A549 (cell line): Measurements from ENCODE around the gene ZNF394. TPM values are rescaled to one million over a fixed set of nuclear protein-coding genes. Genes with fewer than 3 reads are reported as not detected.

Experiments used
- ATAC-seq, 2 experiments: fragments of 200-7000 bp in 1 of 2; fragments of >200 bp in 1 of 2; cut with Nextera tagmentation in 1 of 2; cut with Tn5 transposase in 1 of 2; 3 replicates each; pipeline versions ENCODE4 v1.8.0 to v1.9.1; 2018 to 2020; ENCODE audit warnings: mild to moderate bottlenecking in 1 of 2, moderate library complexity in 1 of 2
- CTCF ChIA-PET: fragments of 300-600 bp; sonication (Branson Sonifier 250); formaldehyde crosslinking; extraction: SDS; loops from one replicate; lab custom pipeline; 2021; ENCODE audit warnings: antibody characterized with exemption, inconsistent platforms; lab: Yijun Ruan, JAX
- POLR2A ChIA-PET: fragments of 350-600 bp; formaldehyde crosslinking; extraction: SDS; loops from one replicate; lab custom pipeline; 2021; ENCODE audit warnings: antibody characterized with exemption, inconsistent platforms; lab: Yijun Ruan, JAX
- DNase-seq, 2 experiments: peaks; one replicate each; pipeline versions ENCODE4 v3.0.0 to v3.0.0-alpha.2; 2011 to 2016; ENCODE audit warnings: low read depth in 1 of 2, low spot score in 1 of 2
- FAIRE-seq: peaks from 2 replicates; lab custom pipeline; 2011; peaks lifted over from hg19 to GRCh38; lab: Jason Lieb, UNC
- H3K27ac ChIP-seq, 2 experiments: fragments of >200 bp; sonication (Bioruptor Twin); formaldehyde crosslinking; 3 replicates each; pipeline ENCODE4 v1.5.1; 2016 to 2017
- H3K4me1 ChIP-seq: fragments of >200 bp; sonication (Bioruptor Twin); formaldehyde crosslinking; 3 replicates; pipeline ENCODE4 v1.6.1; 2016
- H3K4me2 ChIP-seq: fragments of >200 bp; sonication (Bioruptor Twin); formaldehyde crosslinking; 3 replicates; pipeline ENCODE4 v1.6.1; 2016
- H3K4me3 ChIP-seq: fragments of >200 bp; sonication (Bioruptor Twin); formaldehyde crosslinking; 3 replicates; pipeline ENCODE4 v1.5.1; 2016
- H3K9me3 ChIP-seq: fragments of >200 bp; sonication (Bioruptor Twin); formaldehyde crosslinking; 3 replicates; pipeline ENCODE4 v1.6.1; 2016
- BCL3 ChIP-seq: fragments of >200 bp; sonication (Bioruptor Twin); formaldehyde crosslinking; IDR thresholded peaks from 3 replicates; pipeline ENCODE4 v1.6.1; 2016
- BHLHE40 ChIP-seq: IDR thresholded peaks from 2 replicates; pipeline ENCODE4 v1.6.1; 2012; ENCODE audit warnings: low read depth, low read length, inconsistent platforms
- CBX2 ChIP-seq: fragments of 200-600 bp; sonication (generic); IDR thresholded peaks from 2 replicates; pipeline ENCODE4 v1.6.1; 2016; ENCODE audit warnings: low read depth, mild to moderate bottlenecking, borderline replicate concordance
- CHD2 ChIP-seq: fragments of 150-350 bp; IDR thresholded peaks from 2 replicates; pipeline ENCODE4 v1.6.1; 2014; ENCODE audit warnings: low read length; ENCODE audit not compliant: partially characterized antibody
- CTCF ChIP-seq: fragments of >200 bp; sonication (Bioruptor Twin); formaldehyde crosslinking; IDR thresholded peaks from 3 replicates; pipeline ENCODE4 v1.5.1; 2016
- E2F6 ChIP-seq: IDR thresholded peaks from 2 replicates; pipeline ENCODE4 v1.6.1; 2012; ENCODE audit warnings: low read depth, borderline replicate concordance
- EHMT2 ChIP-seq: fragments of 200-600 bp; sonication (generic); IDR thresholded peaks from 2 replicates; pipeline ENCODE4 v1.6.1; 2016; ENCODE audit warnings: antibody characterized with exemption, low read depth, mild to moderate bottlenecking, moderate library complexity
- EP300 ChIP-seq, 2 experiments: fragments of >200 bp; sonication (Bioruptor Twin); formaldehyde crosslinking; IDR thresholded peaks; 2 replicates in 1 of 2; 3 replicates in 1 of 2; pipeline ENCODE4 v1.6.1; 2016 to 2017
- FOSB ChIP-seq: fragments of 250-450 bp; sonication (Bioruptor Pico); IDR thresholded peaks from 2 replicates; pipeline ENCODE4 v1.5.0; 2020; ENCODE audit warnings: mild to moderate bottlenecking, moderate library complexity
- FOXS1 ChIP-seq: fragments of 250-450 bp; sonication (Bioruptor Pico); IDR thresholded peaks from 2 replicates; pipeline ENCODE4 v1.5.0; 2020; ENCODE audit warnings: mild to moderate bottlenecking, moderate library complexity
- HES2 ChIP-seq: fragments of >200 bp; sonication (Bioruptor Twin); formaldehyde crosslinking; IDR thresholded peaks from 2 replicates; pipeline ENCODE4 v1.6.1; 2016
- HMGXB4 ChIP-seq: fragments of 250-450 bp; sonication (Bioruptor Pico); IDR thresholded peaks from 2 replicates; pipeline ENCODE4 v1.5.0; 2021; ENCODE audit warnings: mild to moderate bottlenecking, moderate library complexity, borderline replicate concordance
- HOXA7 ChIP-seq: fragments of 250-450 bp; sonication (Bioruptor Pico); IDR thresholded peaks from 2 replicates; pipeline ENCODE4 v1.5.0; 2020; ENCODE audit warnings: mild to moderate bottlenecking, moderate library complexity
- HOXB13 ChIP-seq: fragments of 250-450 bp; sonication (Bioruptor Pico); IDR thresholded peaks from 2 replicates; pipeline ENCODE4 v1.5.0; 2020; ENCODE audit warnings: low read depth, mild to moderate bottlenecking, moderate library complexity
- JUN ChIP-seq, 2 experiments: fragments of >200 bp; sonication (Bioruptor Twin); formaldehyde crosslinking; IDR thresholded peaks; 2 replicates in 1 of 2; 3 replicates in 1 of 2; pipeline ENCODE4 v1.6.1; 2016 to 2017
- MAZ ChIP-seq: fragments of 150-350 bp; IDR thresholded peaks from 2 replicates; pipeline ENCODE4 v1.6.1; 2014; ENCODE audit warnings: antibody characterized with exemption, low read depth, low read length, borderline replicate concordance
- NFE2L2 ChIP-seq: fragments of 150-350 bp; conservative IDR thresholded peaks from 2 replicates; pipeline ENCODE4 v1.6.1; 2014; ENCODE audit warnings: low read length
- NR3C1 ChIP-seq: fragments of >200 bp; sonication (Bioruptor Twin); formaldehyde crosslinking; IDR thresholded peaks from 3 replicates; pipeline ENCODE4 v1.6.1; 2017
- RARB ChIP-seq: fragments of 250-450 bp; sonication (Bioruptor Pico); IDR thresholded peaks from 2 replicates; pipeline ENCODE4 v1.8.0; 2021; ENCODE audit warnings: mild to moderate bottlenecking, moderate library complexity
- REST ChIP-seq: fragments of 200-600 bp; sonication (generic); IDR thresholded peaks from 2 replicates; pipeline ENCODE4 v1.6.1; 2016; ENCODE audit warnings: antibody characterized with exemption, mild to moderate bottlenecking, moderate library complexity
- SMC3 ChIP-seq: fragments of >200 bp; sonication (Bioruptor Twin); formaldehyde crosslinking; IDR thresholded peaks from 3 replicates; pipeline ENCODE4 v1.6.1; 2018; ENCODE audit warnings: inconsistent platforms
- TP53 ChIP-seq: fragments of 250-450 bp; sonication (Bioruptor Pico); IDR thresholded peaks from 2 replicates; pipeline ENCODE4 v1.5.0; 2021; ENCODE audit warnings: mild to moderate bottlenecking, moderate library complexity
- USF2 ChIP-seq: fragments of 450-650 bp; IDR thresholded peaks from 2 replicates; pipeline ENCODE4 v1.6.1; 2014; ENCODE audit warnings: antibody characterized with exemption
- ZC3H11A ChIP-seq: fragments of 450-650 bp; IDR thresholded peaks from 2 replicates; pipeline ENCODE4 v1.6.1; 2014; ENCODE audit warnings: antibody characterized with exemption, mild to moderate bottlenecking
- WGBS: methylation state at CpG from one replicate; pipeline ENCODE4 v1.1.6; 2017; ENCODE audit errors: missing lambda C conversion rate; 5-methylcytosine and 5-hydroxymethylcytosine counted together
- polyA plus RNA-seq, 4 experiments: library from polyadenylated mRNA; depleted of rRNA in 3 of 4; stranded (reverse); fragments of >200 nt; fragmentation: RNase III in 1 of 4; extraction: RNeasy Plus Mini Kit Qiagen cat#74134 plus additional on column Dnase treatment in 1 of 4; gene quantifications; 2 replicates in 3 of 4; 3 replicates in 1 of 4; pipeline ENCODE4 v1.2.3, GENCODE V29; 2011 to 2017

The ZNF394 gene
- polyA plus RNA-seq, 2 of the 4 experiments (the other 2 are of a cell fraction) = 12.8 to 13.6 TPM

GRCh38 chr7:99493823-99494222 is 6.3 kb downstream of the ZNF394 start:
- WGBS = 96% methylated on average over 6 of the region's 6 CpGs
- Histone ChIP-seq H3K27ac (no peak overlapping the region), H3K4me2 (no peak overlapping the region), H3K9me3 (peaks cover 78% of the 10 kb centered on the region), H3K4me3 (no peak overlapping the region), H3K4me1 (peaks cover 11% of the 10 kb centered on the region; the same call in 2 of the 3 replicates)
- FAIRE-seq (no peak), DNase-seq (peak in 1 of 2 experiments; percentile 35), ATAC-seq (no peak)
- ChIA-PET POLR2A (no interaction called here), CTCF (no interaction called here)
- TF ChIP-seq CTCF (no peak), EHMT2 (no peak), FOXS1 (no peak), TP53 (no peak), REST (no peak), EP300 (IDR thresholded peaks at IDR 0.05) (no peak), JUN (IDR thresholded peaks at IDR 0.05) (no peak), ZC3H11A (no peak), FOSB (CRISPR knock-in tag) (no peak), RARB (CRISPR knock-in tag) (no peak), HMGXB4 (CRISPR knock-in tag) (no peak), MAZ (no peak)

- ATAC-seq (peak; percentile 23 to 39; a peak in 2 of 6 replicates), FAIRE-seq (no peak), DNase-seq (no peak)
- WGBS = 79% methylated on average over 3 of the region's 3 CpGs
- H3K4me3 ChIP-seq = no peak overlapping the region
- TF ChIP-seq BHLHE40 = no peak
- no peak for TF ChIP-seq NFE2L2
- no peak for TF ChIP-seq SMC3
- TF ChIP-seq E2F6 = no peak
- no peak for TF ChIP-seq HOXB13
- no peak for TF ChIP-seq HOXA7 (CRISPR knock-in tag)
- TF ChIP-seq BCL3 = no peak
- TF ChIP-seq HES2 = no peak
- TF ChIP-seq FOXS1 = no peak
- no peak for TF ChIP-seq NR3C1
- no peak for TF ChIP-seq FOSB (CRISPR knock-in tag)
- TF ChIP-seq CHD2 = no peak
- TF ChIP-seq CBX2 = no peak
- no peak for TF ChIP-seq RARB (CRISPR knock-in tag)
- TF ChIP-seq USF2 = no peak
- no peak overlapping the region for H3K4me2 ChIP-seq
- ChIA-PET CTCF (interaction anchor here (1.2 to 1.4 kb wide), 2 partner anchors 9 to 125 kb away, joined by 3 to 5 read pairs; partner anchors contain the start of gene ZNF394), POLR2A (interaction anchor here (1.1 kb wide), 1 partner anchor 9 kb away, joined by 3 read pairs; no protein-coding TSS in a partner anchor)
- H3K4me1 ChIP-seq = no peaks in the 10 kb centered on the region
- H3K9me3 ChIP-seq = peaks cover 90% of the 10 kb centered on the region
- H3K27ac ChIP-seq = no peak overlapping the region
Observed at GRCh38 chr7:99490878-99491277, 9.2 kb downstream of the ZNF394 start.
